ENCODE data around the gene PDE8B. TPM values are rescaled to one million over a fixed set of nuclear protein-coding genes. Genes with fewer than 3 reads are reported as not detected.

The PDE8B gene
- total RNA-seq, 1 donor from 2014 or later: 5.9 TPM

DNA sequence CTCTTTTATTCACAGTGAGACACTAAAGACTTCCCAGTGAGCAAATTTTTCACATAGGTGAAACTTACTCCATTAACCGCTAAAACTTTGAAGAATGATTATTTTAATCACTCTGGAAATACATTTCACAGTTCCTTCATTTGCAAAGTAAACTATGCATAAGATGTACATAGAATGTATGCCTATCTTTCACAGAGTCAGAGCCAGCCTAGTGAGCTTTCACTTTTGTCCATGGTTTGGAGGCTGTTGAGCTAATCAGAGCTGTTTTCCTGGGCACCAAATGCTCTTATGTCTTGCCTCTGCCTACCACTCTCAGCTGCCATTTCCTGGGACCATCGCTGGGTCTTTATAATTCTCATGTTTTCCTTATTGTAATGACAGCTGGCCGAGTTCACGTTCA is 67.3 kb downstream of the PDE8B start:
- H3K4me1 ChIP-seq: no peaks in the 10 kb centered on the region
- intact Hi-C loops (cut with DNase I): no loop called here
- H3K36me3 ChIP-seq: no peaks in the 10 kb centered on the region
- peaks cover under 1% of the 10 kb centered on the region for H3K27me3 ChIP-seq
- no peaks in the 10 kb centered on the region for H3K9me3 ChIP-seq
- H3K27ac ChIP-seq: no peak overlapping the region
- no peak overlapping the region for H3K4me3 ChIP-seq
- DNase-seq (ENCODE audit: extremely low spot score in 2 of 2): no peak
- no peak for TF ChIP-seq POLR2AphosphoS5 (IDR thresholded peaks at IDR 0.05; ENCODE audit: insufficient read depth in 1 of 2, low read depth in 1 of 2)

DNA sequence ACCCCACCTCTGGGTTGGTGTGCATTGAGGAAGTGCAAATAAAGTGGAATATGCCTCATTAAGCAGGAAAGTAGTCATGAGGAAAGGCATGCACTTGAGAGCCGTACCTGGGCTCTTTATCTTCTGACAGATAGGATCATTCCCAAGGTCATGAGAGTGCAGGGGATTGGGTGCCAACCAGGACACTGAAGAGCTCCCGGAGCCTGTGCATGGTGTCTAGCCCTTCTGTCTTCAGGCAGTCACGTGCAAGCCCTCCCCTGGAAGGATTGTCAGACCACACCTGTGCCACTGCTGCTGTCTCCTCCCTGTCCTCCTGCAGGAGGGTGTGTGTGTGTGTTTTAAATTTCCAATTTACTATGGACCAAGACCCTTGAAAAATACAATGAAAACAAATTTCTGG is 69.6 kb downstream of the PDE8B start:
- Histone ChIP-seq H3K4me1 (no peaks in the 10 kb centered on the region), H3K27me3 (peaks cover 4% of the 10 kb centered on the region), H3K9me3 (no peaks in the 10 kb centered on the region), H3K27ac (no peak overlapping the region), H3K4me3 (no peak overlapping the region), H3K36me3 (no peaks in the 10 kb centered on the region)
- TF ChIP-seq, protein P1, sequence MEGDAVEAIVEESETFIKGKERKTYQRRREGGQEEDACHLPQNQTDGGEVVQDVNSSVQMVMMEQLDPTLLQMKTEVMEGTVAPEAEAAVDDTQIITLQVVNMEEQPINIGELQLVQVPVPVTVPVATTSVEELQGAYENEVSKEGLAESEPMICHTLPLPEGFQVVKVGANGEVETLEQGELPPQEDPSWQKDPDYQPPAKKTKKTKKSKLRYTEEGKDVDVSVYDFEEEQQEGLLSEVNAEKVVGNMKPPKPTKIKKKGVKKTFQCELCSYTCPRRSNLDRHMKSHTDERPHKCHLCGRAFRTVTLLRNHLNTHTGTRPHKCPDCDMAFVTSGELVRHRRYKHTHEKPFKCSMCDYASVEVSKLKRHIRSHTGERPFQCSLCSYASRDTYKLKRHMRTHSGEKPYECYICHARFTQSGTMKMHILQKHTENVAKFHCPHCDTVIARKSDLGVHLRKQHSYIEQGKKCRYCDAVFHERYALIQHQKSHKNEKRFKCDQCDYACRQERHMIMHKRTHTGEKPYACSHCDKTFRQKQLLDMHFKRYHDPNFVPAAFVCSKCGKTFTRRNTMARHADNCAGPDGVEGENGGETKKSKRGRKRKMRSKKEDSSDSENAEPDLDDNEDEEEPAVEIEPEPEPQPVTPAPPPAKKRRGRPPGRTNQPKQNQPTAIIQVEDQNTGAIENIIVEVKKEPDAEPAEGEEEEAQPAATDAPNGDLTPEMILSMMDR (IDR thresholded peaks at IDR 0.05): no peak
- TF ChIP-seq POLR2A (IDR thresholded peaks at IDR 0.05) (no peak), POLR2AphosphoS5 (IDR thresholded peaks at IDR 0.05; ENCODE audit: insufficient read depth in 1 of 2, low read depth in 1 of 2) (no peak)
- DNase-seq (ENCODE audit: extremely low spot score in 2 of 2): no peak
- intact Hi-C loops (cut with DNase I): no loop called here

DNA sequence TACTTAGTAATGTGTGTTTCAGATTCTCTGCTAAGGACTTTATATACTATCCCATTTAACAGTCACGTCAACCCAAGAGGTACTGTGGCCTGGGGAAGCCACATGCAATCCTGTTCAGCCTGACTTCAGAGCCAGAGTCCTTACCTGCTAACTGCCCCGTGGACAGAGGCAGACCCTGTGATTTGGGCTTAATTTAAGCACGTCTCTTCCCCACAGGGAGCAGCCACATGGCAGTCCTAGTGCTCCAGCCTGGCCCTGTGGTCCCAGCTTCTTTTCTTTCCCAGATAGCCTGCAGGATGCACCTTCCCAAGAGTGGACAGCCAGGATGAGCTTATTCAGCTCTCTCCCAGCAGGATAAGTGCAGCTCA is 71.5 kb downstream of the PDE8B start:
- peaks cover 4% of the 10 kb centered on the region for H3K27me3 ChIP-seq
- H3K36me3 ChIP-seq: no peaks in the 10 kb centered on the region
- no peak for DNase-seq (ENCODE audit: extremely low spot score in 2 of 2)
- no peaks in the 10 kb centered on the region for H3K9me3 ChIP-seq
- H3K4me1 ChIP-seq: no peaks in the 10 kb centered on the region
- TF ChIP-seq POLR2A (IDR thresholded peaks at IDR 0.05) (no peak), POLR2AphosphoS5 (IDR thresholded peaks at IDR 0.05; ENCODE audit: insufficient read depth in 1 of 2, low read depth in 1 of 2) (no peak)
- TF ChIP-seq, protein P1 (IDR thresholded peaks at IDR 0.05): no peak
- H3K4me3 ChIP-seq: no peak overlapping the region
- no peak overlapping the region for H3K27ac ChIP-seq
- intact Hi-C loops (cut with DNase I): no loop called here

DNA sequence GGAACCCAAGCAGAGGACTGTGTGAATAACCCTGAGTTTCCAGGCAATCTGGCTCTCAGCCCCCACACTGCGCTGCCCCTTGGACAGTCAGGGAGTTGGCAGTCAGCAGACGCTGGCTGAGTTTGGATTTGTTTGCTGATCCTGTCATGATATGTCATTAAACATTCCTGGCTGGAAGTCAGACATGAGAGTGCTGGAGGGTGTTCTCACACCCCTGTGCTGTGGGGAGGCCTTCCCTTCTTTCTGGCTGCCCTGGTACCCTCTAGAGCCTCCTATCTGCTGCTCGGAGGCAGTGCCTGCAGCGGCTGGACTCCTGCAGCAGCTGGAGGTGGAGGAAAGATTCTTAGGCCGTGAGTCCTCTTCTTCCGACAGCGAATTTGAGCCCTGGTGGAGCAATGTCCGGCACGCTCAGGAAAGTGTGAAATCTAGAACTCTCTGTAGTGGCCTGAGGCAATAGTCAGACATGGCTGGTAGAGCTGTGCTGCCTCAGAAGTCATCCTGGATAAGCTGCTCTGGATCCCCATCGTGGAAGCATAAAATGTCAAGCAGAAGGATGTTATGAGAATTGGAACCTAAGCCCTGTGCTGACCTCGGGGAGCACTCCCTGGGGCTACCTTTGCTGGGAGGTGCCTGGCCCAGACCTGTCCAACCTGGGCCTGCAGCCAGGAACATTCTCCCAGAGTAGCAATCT is 72.0 kb downstream of the PDE8B start:
- TF ChIP-seq POLR2A (IDR thresholded peaks at IDR 0.05): no peak
- peak in 1 of 2 donors; percentile 45 for TF ChIP-seq POLR2AphosphoS5 (IDR thresholded peaks at IDR 0.05; ENCODE audit: insufficient read depth in 1 of 2, low read depth in 1 of 2)
- Histone ChIP-seq H3K4me1 (no peaks in the 10 kb centered on the region), H3K9me3 (no peaks in the 10 kb centered on the region), H3K27ac (no peak overlapping the region), H3K27me3 (peaks cover 4% of the 10 kb centered on the region), H3K36me3 (no peaks in the 10 kb centered on the region), H3K4me3 (no peak overlapping the region)
- intact Hi-C loops (cut with DNase I): no loop called here
- no peak for DNase-seq (ENCODE audit: extremely low spot score in 2 of 2)

DNA sequence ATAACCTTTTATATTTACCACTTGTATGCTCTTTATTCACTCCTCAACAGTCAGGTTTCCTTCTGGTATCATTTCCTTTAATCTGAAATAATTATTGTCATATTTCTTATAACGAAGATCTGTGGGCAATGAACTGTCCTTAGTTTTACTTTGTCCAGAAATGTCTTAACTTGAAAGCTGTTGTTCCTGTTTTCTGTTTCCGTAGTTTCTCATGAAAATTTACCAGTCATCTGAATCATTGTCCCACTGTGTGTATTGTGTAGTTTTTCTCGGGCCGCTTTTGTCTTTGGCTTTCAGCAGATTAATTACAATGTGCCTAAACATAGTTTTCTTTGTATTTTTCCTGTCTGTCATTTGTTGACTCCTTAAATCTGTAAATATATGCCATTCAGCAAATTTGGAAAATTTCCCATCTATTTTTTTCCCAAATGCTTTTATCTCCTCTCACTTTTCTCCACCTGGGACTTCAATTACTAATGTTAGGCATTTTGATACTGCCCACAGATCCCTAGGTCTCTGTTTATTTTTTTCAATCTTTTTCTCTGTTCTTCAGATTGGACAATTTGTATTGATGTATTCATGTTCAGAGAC is 74.9 kb downstream of the PDE8B start:
- no peak for DNase-seq (ENCODE audit: extremely low spot score in 2 of 2)
- Histone ChIP-seq H3K4me3 (no peak overlapping the region), H3K9me3 (no peaks in the 10 kb centered on the region), H3K36me3 (no peaks in the 10 kb centered on the region), H3K4me1 (no peaks in the 10 kb centered on the region), H3K27ac (no peak overlapping the region), H3K27me3 (peaks cover 4% of the 10 kb centered on the region)
- TF ChIP-seq POLR2A (IDR thresholded peaks at IDR 0.05) (no peak), POLR2AphosphoS5 (IDR thresholded peaks at IDR 0.05; ENCODE audit: insufficient read depth in 1 of 2, low read depth in 1 of 2) (no peak)
- TF ChIP-seq, protein P1 (IDR thresholded peaks at IDR 0.05): no peak
- intact Hi-C loops (cut with DNase I): no loop called here

Data from vagina (tissue), 2 donors.